ENCODE measurements around the gene TPMT.

The TPMT gene

GRCh38 chr6:18117136-18117535 lies 37.7 kb downstream of the TPMT start:
- TF ChIP-seq EP300 (IDR thresholded peaks at IDR 0.05; ENCODE audit: borderline replicate concordance) (no peak), TCF12 (IDR thresholded peaks at IDR 0.05; ENCODE audit: low read depth) (no peak), EGR1 (IDR thresholded peaks at IDR 0.05) (no peak), MAX (IDR thresholded peaks at IDR 0.05) (no peak), NFIC (IDR thresholded peaks at IDR 0.05) (no peak), YY1 (IDR thresholded peaks at IDR 0.05; ENCODE audit: low read depth) (no peak), FOXM1 (IDR thresholded peaks at IDR 0.05; ENCODE audit: borderline replicate concordance, low read depth) (no peak), USF1 (IDR thresholded peaks at IDR 0.05) (no peak), CREB1 (IDR thresholded peaks at IDR 0.05; ENCODE audit: low read depth) (no peak), ZBTB7A (IDR thresholded peaks at IDR 0.05; ENCODE audit: low read depth) (no peak), RAD21 (IDR thresholded peaks at IDR 0.05; ENCODE audit: low read depth) (no peak), TEAD4 (IDR thresholded peaks at IDR 0.05) (no peak), REST (IDR thresholded peaks at IDR 0.05; ENCODE audit: low read depth) (no peak), TAF1 (IDR thresholded peaks at IDR 0.05; ENCODE audit: low read depth) (no peak), CEBPB (IDR thresholded peaks at IDR 0.05) (no peak)

- TF ChIP-seq NFIC (IDR thresholded peaks at IDR 0.05) = no peak
- no peak for TF ChIP-seq EGR1 (IDR thresholded peaks at IDR 0.05)
- no peak for TF ChIP-seq USF1 (IDR thresholded peaks at IDR 0.05)
- TF ChIP-seq FOXM1 (IDR thresholded peaks at IDR 0.05; ENCODE audit: borderline replicate concordance, low read depth) = no peak
- no peak for TF ChIP-seq RAD21 (IDR thresholded peaks at IDR 0.05; ENCODE audit: low read depth)
- TF ChIP-seq MAX (IDR thresholded peaks at IDR 0.05) = no peak
Measured at GRCh38 chr6:18115356-18115755, 39.5 kb downstream of the TPMT start.

- TF ChIP-seq YY1 (IDR thresholded peaks at IDR 0.05; ENCODE audit: low read depth) (no peak), FOXM1 (IDR thresholded peaks at IDR 0.05; ENCODE audit: borderline replicate concordance, low read depth) (no peak), EP300 (IDR thresholded peaks at IDR 0.05; ENCODE audit: borderline replicate concordance) (no peak), CEBPB (IDR thresholded peaks at IDR 0.05) (no peak), USF1 (IDR thresholded peaks at IDR 0.05) (no peak), EGR1 (IDR thresholded peaks at IDR 0.05) (no peak), CREB1 (IDR thresholded peaks at IDR 0.05; ENCODE audit: low read depth) (no peak), MAX (IDR thresholded peaks at IDR 0.05) (no peak), RAD21 (IDR thresholded peaks at IDR 0.05; ENCODE audit: low read depth) (no peak), TEAD4 (IDR thresholded peaks at IDR 0.05) (no peak), TCF12 (IDR thresholded peaks at IDR 0.05; ENCODE audit: low read depth) (no peak), TAF1 (IDR thresholded peaks at IDR 0.05; ENCODE audit: low read depth) (no peak), REST (IDR thresholded peaks at IDR 0.05; ENCODE audit: low read depth) (no peak), NFIC (IDR thresholded peaks at IDR 0.05) (no peak)
Measured at GRCh38 chr6:18110162-18110561, 44.7 kb downstream of the TPMT start.

- TF ChIP-seq EGR1 (IDR thresholded peaks at IDR 0.05) = no peak
- TF ChIP-seq ZBTB7A (IDR thresholded peaks at IDR 0.05; ENCODE audit: low read depth) = no peak
- TF ChIP-seq CEBPB (IDR thresholded peaks at IDR 0.05) = no peak
- TF ChIP-seq REST (IDR thresholded peaks at IDR 0.05; ENCODE audit: low read depth) = no peak
- TF ChIP-seq USF1 (IDR thresholded peaks at IDR 0.05) = no peak
- TF ChIP-seq TCF12 (IDR thresholded peaks at IDR 0.05; ENCODE audit: low read depth) = no peak
- no peak for TF ChIP-seq TAF1 (IDR thresholded peaks at IDR 0.05; ENCODE audit: low read depth)
- TF ChIP-seq EP300 (IDR thresholded peaks at IDR 0.05; ENCODE audit: borderline replicate concordance) = no peak
- no peak for TF ChIP-seq RAD21 (IDR thresholded peaks at IDR 0.05; ENCODE audit: low read depth)
- no peak for TF ChIP-seq NFIC (IDR thresholded peaks at IDR 0.05)
- TF ChIP-seq FOXM1 (IDR thresholded peaks at IDR 0.05; ENCODE audit: borderline replicate concordance, low read depth) = no peak
- no peak for TF ChIP-seq CREB1 (IDR thresholded peaks at IDR 0.05; ENCODE audit: low read depth)
- no peak for TF ChIP-seq TEAD4 (IDR thresholded peaks at IDR 0.05)
- no peak for TF ChIP-seq MAX (IDR thresholded peaks at IDR 0.05)
- no peak for TF ChIP-seq YY1 (IDR thresholded peaks at IDR 0.05; ENCODE audit: low read depth)
Measured at GRCh38 chr6:18107061-18107460, 47.8 kb downstream of the TPMT start.
